Activated T-cell treated with anti-CD3 and anti-CD28 coated beads for 4 hours (primary cell): Measurements from ENCODE around the gene GPRC5A.

ENCODE experiments used
- DNase-seq: peaks from one replicate; pipeline ENCODE4 v3.0.0-alpha.2; 2020

GPRC5A gene

GRCh38 chr12:12887471-12887870 is 3.9 kb upstream of the GPRC5A start:
- DNase-seq, result no peak

- DNase-seq, result no peak
Observed at GRCh38 chr12:12889701-12890100, 1.7 kb upstream of the GPRC5A start.

- no peak for DNase-seq
Observed at GRCh38 chr12:12890543-12891079, 751 bp upstream of the GPRC5A start.

GRCh38 chr12:12891881-12892355 is 556 bp downstream of the GPRC5A start:
- no peak for DNase-seq

- no peak for DNase-seq
Observed at GRCh38 chr12:12892681-12893141, 1.3 kb downstream of the GPRC5A start.

GRCh38 chr12:12893438-12893837 is 2.1 kb downstream of the GPRC5A start:
- no peak for DNase-seq

GRCh38 chr12:12896260-12896659 is 4.9 kb downstream of the GPRC5A start:
- DNase-seq, result no peak

GRCh38 chr12:12897302-12897701 is 5.9 kb downstream of the GPRC5A start:
- no peak for DNase-seq

- DNase-seq, result no peak
Observed at GRCh38 chr12:12898136-12898717, 6.9 kb downstream of the GPRC5A start.

- no peak for DNase-seq
Observed at GRCh38 chr12:12898911-12899511, 7.6 kb downstream of the GPRC5A start.

- DNase-seq, result no peak
Observed at GRCh38 chr12:12899530-12900380, 8.4 kb downstream of the GPRC5A start.

GRCh38 chr12:12900786-12901157 is 9.4 kb downstream of the GPRC5A start:
- no peak for DNase-seq

GRCh38 chr12:12901158-12901791 is 9.9 kb downstream of the GPRC5A start:
- DNase-seq, result no peak

GRCh38 chr12:12902036-12902435 is 10.7 kb downstream of the GPRC5A start:
- no peak for DNase-seq

- DNase-seq, result no peak
Observed at GRCh38 chr12:12903642-12904609, 12.6 kb downstream of the GPRC5A start.

- DNase-seq, result no peak
Observed at GRCh38 chr12:12907552-12907951, 16.2 kb downstream of the GPRC5A start.

- no peak for DNase-seq
Observed at GRCh38 chr12:12908252-12908651, 16.9 kb downstream of the GPRC5A start.

GRCh38 chr12:12908711-12909110 is 17.3 kb downstream of the GPRC5A start:
- no peak for DNase-seq

GRCh38 chr12:12909228-12909994 is 18.0 kb downstream of the GPRC5A start:
- no peak for DNase-seq

GRCh38 chr12:12909995-12910420 is 18.6 kb downstream of the GPRC5A start:
- no peak for DNase-seq

GRCh38 chr12:12912711-12913110 is 21.3 kb downstream of the GPRC5A start:
- no peak for DNase-seq
